HPDE6-E6E7 (cell line): ENCODE data around the gene EIF4E.
"Not testable (repeated sequence)": the region's sequence is repeated elsewhere in the genome, so short reads cannot be mapped to it uniquely, and the experiment has no call there.

Source experiments
- DNase-seq: peaks from one replicate; pipeline ENCODE4 v3.0.0; 2011; ENCODE audit warnings: missing footprints; ENCODE audit errors: extremely low spot score

Gene EIF4E

GRCh38 chr4:98928505-98929340 is at the start of gene EIF4E:
Gene EIF4E (minus strand): TSS chr4:98929133. CDS start chr4:98929112, 21 bp downstream.
- DNase-seq, result peak; percentile 85

DNA sequence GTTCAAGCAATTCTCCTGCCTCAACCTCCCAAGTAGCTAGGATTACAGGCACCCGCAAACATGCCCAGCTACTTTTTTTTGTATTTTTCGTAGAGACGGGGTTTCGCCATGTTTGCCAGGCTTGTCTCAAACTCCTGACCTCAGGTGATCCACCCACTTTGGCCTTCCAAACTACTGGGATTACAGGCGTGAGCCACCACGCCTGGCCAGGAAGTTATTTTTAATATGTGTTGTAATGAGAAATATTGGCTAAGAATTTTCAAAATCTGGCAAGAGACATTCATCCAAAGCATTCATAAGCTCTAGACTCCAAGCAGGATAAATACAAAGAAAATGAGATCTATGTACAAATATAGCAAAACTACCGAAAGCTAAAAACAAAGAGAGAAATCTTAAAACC is 48.6 kb upstream of the EIF4E start:
- DNase-seq, result no peak

- DNase-seq, result no peak
Measured at GRCh38 chr4:98976716-98977115, 47.8 kb upstream of the EIF4E start.

DNA sequence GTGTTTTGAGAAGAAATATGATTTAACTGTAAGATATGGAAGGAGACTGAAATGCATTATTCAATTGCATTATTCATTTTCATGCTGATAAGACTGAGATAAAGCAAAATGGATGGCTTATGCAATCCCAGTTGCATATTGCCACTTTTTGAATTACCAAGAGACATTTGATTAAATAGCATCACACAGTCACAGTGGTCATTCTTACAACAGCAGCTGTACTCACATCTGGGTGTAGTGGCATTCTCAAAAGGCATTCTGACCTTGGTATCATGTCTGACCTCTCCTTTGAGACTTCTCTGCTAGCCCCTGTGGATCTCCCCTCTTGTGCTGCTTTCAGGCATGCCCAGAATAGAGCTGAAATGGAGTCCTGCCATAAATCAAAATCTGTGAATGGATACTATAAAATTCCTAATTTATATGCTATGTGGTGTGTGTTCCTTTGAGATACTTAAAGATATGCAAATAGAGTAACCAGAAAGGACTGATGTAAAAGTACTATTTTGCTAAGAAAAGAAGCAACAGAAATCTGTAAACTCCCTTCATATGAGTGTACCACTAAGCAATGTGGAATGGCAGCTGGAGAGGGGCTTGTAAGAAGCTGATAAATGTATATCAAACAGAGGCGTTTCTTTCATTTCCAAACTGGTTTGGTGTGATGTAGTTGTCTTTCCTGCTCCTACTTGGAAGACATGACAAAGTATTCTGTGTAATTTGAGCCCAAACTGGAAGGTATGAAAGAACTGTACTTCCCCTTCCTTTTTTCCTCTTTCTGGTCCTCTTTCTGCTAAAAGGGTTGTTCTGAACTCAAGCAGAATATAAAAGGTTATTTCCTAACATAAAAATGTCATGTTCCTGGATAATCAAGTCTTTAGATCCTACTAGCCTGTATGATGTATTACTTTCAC is 41.2 kb upstream of the EIF4E start:
- no peak for DNase-seq

DNA sequence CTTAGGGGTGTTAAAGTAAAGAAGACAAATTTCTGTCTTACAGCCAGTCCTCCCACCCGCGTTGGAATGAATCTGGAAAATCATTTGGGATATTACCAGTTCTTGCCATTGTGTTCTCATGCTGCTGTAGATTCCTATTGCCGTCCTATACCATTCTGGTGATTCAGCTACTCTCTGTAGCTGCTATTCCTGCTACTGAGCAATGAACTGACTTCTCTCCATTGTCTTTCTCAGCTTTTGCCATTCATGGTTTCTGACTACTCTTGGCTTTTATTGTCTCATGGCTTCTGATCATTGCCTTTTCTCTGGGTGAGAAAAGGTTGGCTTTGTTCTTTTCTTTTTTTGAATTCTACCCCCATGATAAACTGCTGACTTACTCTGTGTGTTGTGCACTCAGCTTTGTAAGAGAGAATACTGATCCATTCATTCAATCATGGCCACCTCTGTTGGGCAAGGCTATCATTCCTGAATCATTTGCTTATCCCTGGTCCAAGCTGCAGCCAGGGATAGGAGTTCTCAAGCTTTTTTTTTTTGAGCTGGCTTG is 38.9 kb upstream of the EIF4E start:
- no peak for DNase-seq

- no peak for DNase-seq
Measured at GRCh38 chr4:98966926-98967325, 38.0 kb upstream of the EIF4E start.

GRCh38 chr4:98963538-98964433 is 34.9 kb upstream of the EIF4E start:
- DNase-seq, result peak; percentile 40

- DNase-seq, result no peak
Measured at GRCh38 chr4:98961770-98962169, 32.8 kb upstream of the EIF4E start.

DNA sequence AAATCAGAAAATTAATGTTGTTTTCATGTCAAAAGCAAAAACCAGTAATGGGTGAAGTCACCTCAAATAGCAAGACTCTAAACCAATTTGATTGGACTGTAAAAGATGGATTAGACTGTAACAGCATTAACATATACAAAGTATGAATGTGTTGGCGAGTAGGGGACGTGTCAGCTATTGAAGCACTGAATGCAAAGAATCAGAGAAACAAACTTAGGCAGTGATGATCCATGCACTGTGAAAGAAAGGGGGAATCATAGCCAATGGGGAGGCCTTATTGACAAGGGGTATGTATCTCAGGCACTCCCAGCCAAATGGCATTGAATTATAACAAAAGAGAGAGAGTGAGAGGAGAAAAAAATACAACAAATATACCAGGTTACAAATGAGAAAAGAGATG is 30.5 kb upstream of the EIF4E start:
- no peak for DNase-seq

GRCh38 chr4:98958065-98958464 is 29.1 kb upstream of the EIF4E start:
- DNase-seq, result no peak

DNA sequence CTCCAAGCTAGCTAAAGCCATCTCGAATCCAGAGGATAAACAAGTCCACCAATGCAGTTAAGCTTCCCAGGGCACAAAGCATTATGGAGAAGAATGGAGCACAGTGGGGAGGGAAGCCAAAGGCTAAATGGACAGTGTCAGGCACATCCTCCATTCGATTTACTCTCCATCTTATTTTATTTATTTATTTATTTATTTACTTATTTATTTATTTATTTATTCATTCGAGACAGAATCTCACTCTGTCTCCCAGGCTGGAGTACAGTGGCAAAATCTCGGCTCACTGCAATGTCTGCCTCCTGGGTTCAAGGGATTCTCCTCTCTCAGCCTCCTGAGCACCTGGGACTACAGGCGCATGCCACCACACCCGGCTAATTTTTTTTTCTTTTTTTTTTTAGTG is 26.3 kb upstream of the EIF4E start:
- no peak for DNase-seq

- no peak for DNase-seq
Measured at GRCh38 chr4:98951710-98952109, 22.8 kb upstream of the EIF4E start.

DNA sequence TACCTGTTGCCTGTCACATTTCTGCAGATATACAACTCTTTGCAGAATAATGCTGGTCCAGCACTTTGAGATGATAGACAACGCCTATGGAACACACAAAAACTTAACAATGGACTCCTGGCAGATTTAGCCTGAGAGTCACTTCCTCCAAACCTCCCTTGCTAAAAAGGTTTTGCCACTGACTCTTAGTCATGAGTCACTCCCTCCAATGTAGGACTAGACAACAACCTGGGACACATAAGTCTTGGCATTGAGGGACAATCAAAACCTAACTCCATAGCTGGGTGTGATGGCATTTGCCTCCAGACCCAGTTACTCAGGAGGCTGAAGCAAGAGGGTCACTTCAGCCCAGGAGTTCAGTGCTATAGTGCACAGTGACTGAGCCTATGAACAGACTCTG is 22.0 kb upstream of the EIF4E start:
- DNase-seq, result no peak

DNA sequence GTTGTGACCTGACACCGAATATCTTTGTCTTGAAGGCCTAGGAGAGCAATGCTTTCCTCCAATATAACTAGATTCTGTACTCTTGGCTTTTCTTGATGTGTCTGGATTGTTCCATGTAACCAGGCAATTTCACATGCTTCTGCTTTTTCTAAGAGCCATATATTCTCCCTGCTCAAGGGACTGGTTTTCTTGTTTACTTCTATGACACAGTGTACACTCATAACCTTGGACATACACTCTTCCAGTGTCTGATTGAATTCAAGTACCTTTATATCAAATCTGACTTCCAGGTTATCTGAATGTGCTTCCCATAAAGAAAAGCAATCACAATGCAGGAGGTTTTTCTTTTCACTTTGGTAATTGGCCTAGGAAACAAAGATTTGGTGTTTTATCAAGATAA is 17.4 kb upstream of the EIF4E start:
- no peak for DNase-seq

- DNase-seq, result no peak
Measured at GRCh38 chr4:98945297-98945850, 16.4 kb upstream of the EIF4E start.

DNA sequence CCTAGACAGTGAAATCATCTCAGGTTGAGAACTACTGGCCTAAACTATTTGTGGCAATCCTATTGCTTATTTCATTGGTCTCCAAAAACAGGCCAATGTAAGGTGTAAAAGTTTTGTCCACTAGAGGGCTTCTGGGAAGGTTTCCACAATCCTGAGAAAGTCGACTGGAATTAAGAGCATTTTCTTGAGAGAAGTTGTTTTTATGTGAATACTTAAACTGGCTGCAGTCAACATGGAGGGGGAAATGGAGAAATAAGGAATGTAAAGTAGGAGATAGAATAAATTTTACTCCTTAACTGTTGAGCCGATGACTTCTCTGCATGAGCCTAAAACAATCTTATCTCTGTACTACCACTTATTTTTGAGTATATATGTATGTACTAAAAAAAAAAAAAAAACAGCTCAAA is 11.0 kb upstream of the EIF4E start:
- DNase-seq, result peak; percentile 37

GRCh38 chr4:98939438-98939837 is 10.5 kb upstream of the EIF4E start:
- DNase-seq, result no peak

DNA sequence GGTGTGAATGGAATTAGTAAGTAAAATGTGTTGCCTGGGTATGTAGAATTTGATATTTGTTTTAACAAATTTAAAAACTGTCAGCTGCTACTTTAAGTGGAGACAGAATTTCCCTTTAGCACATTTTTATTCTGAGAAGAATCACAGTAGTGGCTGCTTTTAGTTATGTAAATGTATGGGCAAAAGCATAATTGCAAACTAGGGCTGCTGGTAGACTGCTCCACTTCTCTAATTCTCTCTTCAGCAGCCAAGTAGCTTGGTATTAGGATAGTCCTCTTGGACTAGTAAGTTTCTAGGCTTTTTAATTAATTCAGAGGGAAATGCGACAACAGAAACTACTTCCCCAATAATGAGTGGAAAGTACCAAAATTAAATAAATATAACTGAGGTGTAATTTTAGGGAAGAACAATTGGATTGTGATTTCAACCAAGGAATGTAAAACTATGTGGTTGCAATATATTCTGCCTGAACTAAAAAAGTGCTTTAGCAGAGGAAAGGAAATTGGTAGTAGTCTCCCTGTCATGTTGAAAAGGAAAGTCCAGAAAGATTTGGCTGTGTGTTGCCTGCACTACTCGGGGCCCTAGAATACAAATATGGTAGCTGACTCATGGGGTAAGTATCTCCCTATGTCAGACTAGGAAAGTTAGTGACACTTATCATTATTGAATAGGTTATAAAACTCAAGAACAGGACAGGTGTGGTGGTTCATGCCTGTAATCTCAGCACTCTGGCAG is 9.2 kb upstream of the EIF4E start:
- no peak for DNase-seq

- DNase-seq, result no peak
Measured at GRCh38 chr4:98935633-98936032, 6.7 kb upstream of the EIF4E start.

DNA sequence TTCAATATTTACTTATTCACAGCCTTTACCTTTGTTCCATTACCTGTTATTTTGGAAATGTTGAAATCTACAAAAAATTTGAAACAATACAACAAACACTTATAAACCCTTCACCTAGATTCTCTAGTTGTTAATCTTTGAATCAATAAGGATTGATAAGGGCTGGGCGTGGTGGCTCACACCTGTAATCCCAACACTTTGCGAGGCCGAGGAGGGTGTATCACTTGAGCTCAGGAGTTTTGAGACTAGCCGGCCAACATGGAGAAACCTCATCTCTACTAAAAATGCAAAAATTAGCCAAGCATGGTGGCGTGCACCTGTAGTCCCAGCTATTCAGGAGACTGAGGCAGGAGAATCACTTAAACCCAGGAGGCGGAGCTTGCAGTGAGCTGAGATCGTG is 5.9 kb upstream of the EIF4E start:
- not testable (repeated sequence) for DNase-seq
